K562 (cell line): ENCODE data around the gene OSCP1. TPM values are rescaled to one million over a fixed set of nuclear protein-coding genes. Genes with fewer than 3 reads are reported as not detected.

ENCODE experiments used
- ARID3A ChIP-seq: IDR thresholded peaks from 2 replicates; pipeline ENCODE4 v1.6.1; 2012; ENCODE audit warnings: low read depth, low read length, improper control_type of control experiment, borderline replicate concordance
- ATF4 ChIP-seq: fragments of 450-650 bp; formaldehyde crosslinking; IDR thresholded peaks from 2 replicates; pipeline ENCODE4 v1.4.0; 2022; ENCODE audit warnings: mild to moderate bottlenecking, moderate library complexity
- CTCF ChIP-seq, 3 experiments: IDR thresholded peaks in 2 of 3; conservative IDR thresholded peaks in 1 of 3; 2 replicates each; pipeline ENCODE4 v1.5.1; 2011 to 2012; ENCODE audit warnings: low read length in 3 of 3, mild to moderate bottlenecking in 3 of 3, control low read depth in 2 of 3, improper control_type of control experiment in 1 of 3, inconsistent platforms in 1 of 3, low read depth in 1 of 3, mixed read lengths in 1 of 3, moderate library complexity in 1 of 3; ENCODE audit not compliant: insufficient read depth in 2 of 3
- CTCFL ChIP-seq: IDR thresholded peaks from 2 replicates; pipeline ENCODE4 v1.6.1; 2011; ENCODE audit warnings: borderline replicate concordance, low read depth, mild to moderate bottlenecking, moderate library complexity, low read length; ENCODE audit not compliant: insufficient read depth, poor library complexity, severe bottlenecking
- DDX20 ChIP-seq: fragments of 450-650 bp; IDR thresholded peaks from 2 replicates; pipeline ENCODE4 v1.6.1; 2016; ENCODE audit warnings: missing genetic modification characterization, low read depth, mild to moderate bottlenecking, missing compliant biosample characterization, moderate library complexity
- ELK3 ChIP-seq: fragments of 450-650 bp; formaldehyde crosslinking; IDR thresholded peaks from 2 replicates; pipeline ENCODE4 v1.4.0; 2020; ENCODE audit warnings: mild to moderate bottlenecking
- FOXK2 ChIP-seq, 2 experiments: fragments of 450-650 bp; IDR thresholded peaks in 1 of 2; conservative IDR thresholded peaks in 1 of 2; 2 replicates each; pipeline ENCODE4 v1.6.1; 2016; ENCODE audit warnings: low read depth in 2 of 2, mild to moderate bottlenecking in 1 of 2
- JUN ChIP-seq, 2 experiments: sonication (generic) in 1 of 2; formaldehyde crosslinking in 1 of 2; IDR thresholded peaks; 2 replicates each; pipeline versions ENCODE4 v1.6.1 to v1.8.0; 2012 to 2022; ENCODE audit warnings: borderline replicate concordance in 2 of 2, mild to moderate bottlenecking in 2 of 2, improper control_type of control experiment in 1 of 2, low read depth in 1 of 2, low read length in 1 of 2, missing genetic modification reagents in 1 of 2
- KLF16 ChIP-seq: IDR thresholded peaks from 2 replicates; pipeline ENCODE4 v1.6.1; 2016; ENCODE audit warnings: antibody characterized with exemption
- LARP7 ChIP-seq: fragments of 450-650 bp; IDR thresholded peaks from 2 replicates; pipeline ENCODE4 v1.6.1; 2016
- MAFF ChIP-seq: IDR thresholded peaks from 2 replicates; pipeline ENCODE4 v1.6.1; 2012; ENCODE audit warnings: low read length, improper control_type of control experiment
- NCOA4 ChIP-seq: fragments of 450-650 bp; IDR thresholded peaks from 2 replicates; pipeline ENCODE4 v1.6.1; 2018; ENCODE audit warnings: mild to moderate bottlenecking; ENCODE audit not compliant: partially characterized antibody
- TBL1XR1 ChIP-seq, 2 experiments: IDR thresholded peaks; 2 replicates each; pipeline ENCODE4 v1.6.1; 2012; ENCODE audit warnings: improper control_type of control experiment in 2 of 2, low read length in 2 of 2, mild to moderate bottlenecking in 1 of 2
- ZNF24 ChIP-seq: fragments of 450-650 bp; IDR thresholded peaks from 2 replicates; pipeline ENCODE4 v1.6.1; 2016
- ZNF740 ChIP-seq, 3 experiments: fragments of 200-800 bp in 1 of 3; sonication (Bioruptor generic) in 1 of 3; sonication (generic) in 1 of 3; formaldehyde crosslinking in 1 of 3; IDR thresholded peaks; 2 replicates each; pipeline versions ENCODE4 v1.6.1 to v1.8.0; 2016 to 2022; ENCODE audit warnings: mild to moderate bottlenecking in 2 of 3, missing compliant biosample characterization in 2 of 3, missing genetic modification characterization in 2 of 3, missing genetic modification reagents in 1 of 3
- polyA plus RNA-seq, 8 experiments: library from polyadenylated mRNA; depleted of rRNA in 4 of 8; stranded (reverse) in 5 of 8; unstranded in 3 of 8; fragments of >200 nt; fragmentation: Nextera tagmentation in 2 of 8; fragmentation: Illumina TruSeq in 1 of 8; extraction: Ambion mirVana in 2 of 8; extraction: Trizol in 1 of 8; gene quantifications; 2 replicates each; pipeline versions ENCODE4 v1.2.1 to v1.2.3, GENCODE V29; 2011 to 2014; ENCODE audit warnings: inconsistent platforms in 1 of 8, missing spikeins in 1 of 8
- total RNA-seq, 7 experiments: library from RNA; depleted of rRNA in 6 of 7; stranded (reverse); fragments of >200 nt in 6 of 7; fragmentation: Illumina TruSeq in 2 of 7; extraction: Trizol in 2 of 7; gene quantifications; 2 replicates each; pipeline versions ENCODE4 v1.2.1 to v1.2.3, GENCODE V29; 2011 to 2021; ENCODE audit warnings: low replicate concordance in 1 of 7

The OSCP1 gene
- total and polyA plus RNA-seq, 9 of the 15 experiments (the other 6 are each of a cell fraction or from before 2014, with no cell fraction given), result 0.15 to 0.40 (median 0.33) TPM; not detected in 5

- TF ChIP-seq ARID3A (0 out of 2 replicates have a peak, but pooled peaks have one; percentile 13), KLF16 (peak; percentile 68; the same call in 1 of the 2 replicates), FOXK2 (conservative IDR thresholded peaks at IDR 0.05 in 1 of 2, IDR thresholded peaks at IDR 0.05 in 1 of 2; ENCODE audit: low read depth in 2 of 2) (0 out of 4 replicates have a peak, but pooled peaks of 1 of the 2 experiments have one; percentile 14), LARP7 (peak; percentile 92), DDX20 (tag) (no peak), NCOA4 (peak; percentile 14), ATF4 (CRISPR knock-in tag) (no peak), CTCF (IDR thresholded peaks at IDR 0.05 in 2 of 3, conservative IDR thresholded peaks at IDR 0.05 in 1 of 3; ENCODE audit: insufficient read depth in 2 of 3, low read depth in 1 of 3, low read length in 3 of 3) (peak; percentile 96 to 99 (median 99)), ZNF740 (CRISPR knock-in tag; IDR thresholded peaks at IDR 0.05) (no peak), ZNF740 (tag; IDR thresholded peaks at IDR 0.05) (no peak), CTCFL (no peak), ELK3 (CRISPR knock-in tag) (no peak), TBL1XR1 (IDR thresholded peaks at IDR 0.05; ENCODE audit: low read length in 2 of 2) (peak in 1 of 2 experiments; percentile 62; a peak in 2 of 4 replicates), ZNF24 (peak; percentile 80), MAFF (0 out of 2 replicates have a peak, but pooled peaks have one; percentile 19), JUN (IDR thresholded peaks at IDR 0.05; ENCODE audit: borderline replicate concordance, low read depth, low read length) (0 out of 2 replicates have a peak, but pooled peaks have one; percentile 28), JUN (CRISPR knock-in tag; IDR thresholded peaks at IDR 0.05; ENCODE audit: borderline replicate concordance) (no peak)
Observed at GRCh38 chr1:36420836-36421317, 29.4 kb downstream of the OSCP1 start (continued).
